HepG2 (cell line): ENCODE measurements around the gene FNIP2. TPM values are rescaled to one million over a fixed set of nuclear protein-coding genes. Genes with fewer than 3 reads are reported as not detected.

ENCODE experiments used
- AGO2 ChIP-seq: fragments of 200-400 bp; formaldehyde crosslinking; optimal IDR thresholded peaks from 2 replicates; pipeline ENCODE3; 2017; ENCODE audit warnings: mild to moderate bottlenecking, low read depth, low read length, moderate library complexity
- ARID2 ChIP-seq: sonication (generic); formaldehyde crosslinking; IDR thresholded peaks from 2 replicates; pipeline ENCODE4 v1.8.1; 2022; ENCODE audit warnings: mild to moderate bottlenecking, missing genetic modification reagents, borderline replicate concordance
- EEA1 ChIP-seq: sonication (generic); formaldehyde crosslinking; IDR thresholded peaks from 2 replicates; pipeline ENCODE4 v1.5.1; 2020; ENCODE audit warnings: mild to moderate bottlenecking, missing genetic modification reagents, borderline replicate concordance
- ELF3 ChIP-seq: IDR thresholded peaks from 2 replicates; pipeline ENCODE4 v1.6.1; 2016; ENCODE audit warnings: missing genetic modification reagents, missing compliant biosample characterization
- JARID2 ChIP-seq: sonication (generic); formaldehyde crosslinking; IDR thresholded peaks from 2 replicates; pipeline ENCODE4 v1.8.1; 2023; ENCODE audit warnings: missing genetic modification reagents, inconsistent platforms; ENCODE audit not compliant: insufficient replicate concordance
- KLF16 ChIP-seq, 2 experiments: sonication (generic) in 1 of 2; formaldehyde crosslinking in 1 of 2; IDR thresholded peaks; 2 replicates each; pipeline versions ENCODE4 v1.6.1 to v1.8.0; 2016 to 2023; ENCODE audit warnings: missing genetic modification reagents in 2 of 2, missing compliant biosample characterization in 1 of 2
- MEIS2 ChIP-seq: sonication (generic); formaldehyde crosslinking; IDR thresholded peaks from 2 replicates; pipeline ENCODE4 v1.9.0; 2021; ENCODE audit warnings: mild to moderate bottlenecking, missing genetic modification reagents
- NFIC ChIP-seq: IDR thresholded peaks from 2 replicates; pipeline ENCODE4 v1.6.1; 2012; ENCODE audit warnings: mild to moderate bottlenecking, low read length, inconsistent platforms
- YEATS2 ChIP-seq: sonication (generic); formaldehyde crosslinking; IDR thresholded peaks from 2 replicates; pipeline ENCODE4 v1.4.0; 2020; ENCODE audit warnings: missing genetic modification reagents, borderline replicate concordance
- ZNF143 ChIP-seq: sonication (generic); formaldehyde crosslinking; IDR thresholded peaks from 2 replicates; pipeline ENCODE4 v1.4.0; 2020; ENCODE audit warnings: missing genetic modification reagents
- ZNF264 ChIP-seq: sonication (generic); formaldehyde crosslinking; IDR thresholded peaks from 2 replicates; pipeline ENCODE4 v1.4.0; 2020; ENCODE audit warnings: missing genetic modification reagents
- ZNF451 ChIP-seq: sonication (generic); formaldehyde crosslinking; IDR thresholded peaks from 2 replicates; pipeline ENCODE4 v1.5.0; 2020; ENCODE audit warnings: mild to moderate bottlenecking, missing genetic modification reagents
- ZNF460 ChIP-seq: sonication (generic); formaldehyde crosslinking; IDR thresholded peaks from 2 replicates; pipeline ENCODE4 v1.5.1; 2020; ENCODE audit warnings: missing genetic modification reagents, mild to moderate bottlenecking, borderline replicate concordance
- ZNF652 ChIP-seq: IDR thresholded peaks from 2 replicates; pipeline ENCODE4 v1.6.1; 2016; ENCODE audit warnings: low read depth, borderline replicate concordance
- ZNF773 ChIP-seq: sonication (generic); formaldehyde crosslinking; IDR thresholded peaks from 2 replicates; pipeline ENCODE4 v1.4.0; 2020; ENCODE audit warnings: missing genetic modification reagents, borderline replicate concordance
- ZZZ3 ChIP-seq: sonication (generic); formaldehyde crosslinking; IDR thresholded peaks from 2 replicates; pipeline ENCODE4 v1.4.0; 2020; ENCODE audit warnings: missing genetic modification reagents, mild to moderate bottlenecking, borderline replicate concordance
- polyA plus RNA-seq, 8 experiments: library from polyadenylated mRNA; depleted of rRNA in 3 of 8; stranded (reverse) in 7 of 8; unstranded in 1 of 8; fragments of >200 nt; fragmentation: Illumina TruSeq in 4 of 8; extraction: Trizol in 4 of 8; gene quantifications; 2 replicates each; pipeline versions ENCODE4 v1.2.1 to v1.2.3, GENCODE V29; 2011 to 2016; ENCODE audit warnings: low read depth in 4 of 8, missing spikeins in 1 of 8, mixed read lengths in 1 of 8; ENCODE audit not compliant: insufficient read depth in 1 of 8
- total RNA-seq, 5 experiments: library from RNA; depleted of rRNA; stranded (reverse); fragments of >200 nt; fragmentation: Illumina TruSeq; extraction: Trizol; gene quantifications; 2 replicates each; pipeline ENCODE4 v1.2.3, GENCODE V29; 2016; ENCODE audit warnings: low read depth in 1 of 5
- TF ChIP-seq, protein P1 (sequence below): sonication (generic); formaldehyde crosslinking; IDR thresholded peaks from 2 replicates; pipeline ENCODE4 v1.8.1; 2022; ENCODE audit warnings: mild to moderate bottlenecking, missing genetic modification reagents
- TF ChIP-seq, protein P2 (sequence below): sonication (generic); formaldehyde crosslinking; IDR thresholded peaks from 2 replicates; pipeline ENCODE4 v1.4.0; 2020; ENCODE audit warnings: missing genetic modification reagents, borderline replicate concordance
- TF ChIP-seq, protein P3 (sequence below): sonication (generic); formaldehyde crosslinking; IDR thresholded peaks from 2 replicates; pipeline ENCODE4 v1.4.0; 2020; ENCODE audit warnings: mild to moderate bottlenecking, missing genetic modification reagents
- TF ChIP-seq, protein P4 (sequence below): sonication (generic); formaldehyde crosslinking; IDR thresholded peaks from 2 replicates; pipeline ENCODE4 v1.8.0; 2022; ENCODE audit warnings: missing genetic modification reagents, low read depth, mild to moderate bottlenecking, borderline replicate concordance

The FNIP2 gene
- total and polyA plus RNA-seq, 2 of the 13 experiments (the other 11 are each of a cell fraction or from before 2014, with no cell fraction given): 15.5 to 21.0 TPM

DNA sequence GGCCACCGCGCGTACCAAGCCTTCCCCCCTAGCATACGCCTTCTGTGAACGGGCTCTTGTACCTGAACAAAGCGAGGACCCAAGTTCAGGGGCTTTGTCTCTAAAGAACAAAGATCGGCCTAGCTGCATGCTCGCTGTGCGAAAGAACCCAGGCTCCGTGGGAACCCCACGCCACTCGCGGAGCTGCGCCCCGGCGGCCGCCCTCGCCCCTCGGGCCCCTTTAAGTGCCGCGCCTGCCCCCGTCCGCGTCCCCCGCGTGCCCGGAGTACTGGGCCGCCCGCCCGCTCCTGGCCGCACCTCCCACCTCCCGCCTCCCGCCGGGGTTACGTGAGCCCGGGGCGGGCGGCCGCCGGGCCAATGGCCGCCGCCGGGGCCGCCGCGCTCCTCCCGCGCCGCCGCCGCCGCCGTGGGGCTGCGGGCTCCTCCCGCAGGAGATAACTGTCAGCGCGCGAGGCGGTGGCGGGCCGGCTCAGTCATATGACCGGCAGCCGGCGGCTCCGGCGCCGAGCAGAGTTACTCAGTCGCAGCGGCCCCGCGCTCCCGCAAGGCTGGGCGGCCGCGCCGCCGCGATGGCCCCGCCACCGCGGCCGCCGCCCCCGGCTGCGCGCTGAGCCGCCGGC is at the start of gene FNIP2 (continued):
- no peak for TF ChIP-seq ZNF460 (CRISPR knock-in tag)
- TF ChIP-seq, protein P1, sequence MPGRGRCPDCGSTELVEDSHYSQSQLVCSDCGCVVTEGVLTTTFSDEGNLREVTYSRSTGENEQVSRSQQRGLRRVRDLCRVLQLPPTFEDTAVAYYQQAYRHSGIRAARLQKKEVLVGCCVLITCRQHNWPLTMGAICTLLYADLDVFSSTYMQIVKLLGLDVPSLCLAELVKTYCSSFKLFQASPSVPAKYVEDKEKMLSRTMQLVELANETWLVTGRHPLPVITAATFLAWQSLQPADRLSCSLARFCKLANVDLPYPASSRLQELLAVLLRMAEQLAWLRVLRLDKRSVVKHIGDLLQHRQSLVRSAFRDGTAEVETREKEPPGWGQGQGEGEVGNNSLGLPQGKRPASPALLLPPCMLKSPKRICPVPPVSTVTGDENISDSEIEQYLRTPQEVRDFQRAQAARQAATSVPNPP (CRISPR knock-in tag): no peak
- no peak for TF ChIP-seq ZZZ3 (CRISPR knock-in tag)
- TF ChIP-seq, protein P2, sequence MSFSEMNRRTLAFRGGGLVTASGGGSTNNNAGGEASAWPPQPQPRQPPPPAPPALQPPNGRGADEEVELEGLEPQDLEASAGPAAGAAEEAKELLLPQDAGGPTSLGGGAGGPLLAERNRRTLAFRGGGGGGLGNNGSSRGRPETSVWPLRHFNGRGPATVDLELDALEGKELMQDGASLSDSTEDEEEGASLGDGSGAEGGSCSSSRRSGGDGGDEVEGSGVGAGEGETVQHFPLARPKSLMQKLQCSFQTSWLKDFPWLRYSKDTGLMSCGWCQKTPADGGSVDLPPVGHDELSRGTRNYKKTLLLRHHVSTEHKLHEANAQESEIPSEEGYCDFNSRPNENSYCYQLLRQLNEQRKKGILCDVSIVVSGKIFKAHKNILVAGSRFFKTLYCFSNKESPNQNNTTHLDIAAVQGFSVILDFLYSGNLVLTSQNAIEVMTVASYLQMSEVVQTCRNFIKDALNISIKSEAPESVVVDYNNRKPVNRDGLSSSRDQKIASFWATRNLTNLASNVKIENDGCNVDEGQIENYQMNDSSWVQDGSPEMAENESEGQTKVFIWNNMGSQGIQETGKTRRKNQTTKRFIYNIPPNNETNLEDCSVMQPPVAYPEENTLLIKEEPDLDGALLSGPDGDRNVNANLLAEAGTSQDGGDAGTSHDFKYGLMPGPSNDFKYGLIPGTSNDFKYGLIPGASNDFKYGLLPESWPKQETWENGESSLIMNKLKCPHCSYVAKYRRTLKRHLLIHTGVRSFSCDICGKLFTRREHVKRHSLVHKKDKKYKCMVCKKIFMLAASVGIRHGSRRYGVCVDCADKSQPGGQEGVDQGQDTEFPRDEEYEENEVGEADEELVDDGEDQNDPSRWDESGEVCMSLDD (CRISPR knock-in tag): no peak
- peak; percentile 40; the same call in 1 of the 2 replicates for TF ChIP-seq ELF3 (CRISPR knock-in tag)
- TF ChIP-seq KLF16 (CRISPR knock-in tag; IDR thresholded peaks at IDR 0.05): no peak; a peak in 1 of 4 replicates
- no peak for TF ChIP-seq NFIC
- TF ChIP-seq EEA1 (CRISPR knock-in tag): no peak
- TF ChIP-seq, protein P3, sequence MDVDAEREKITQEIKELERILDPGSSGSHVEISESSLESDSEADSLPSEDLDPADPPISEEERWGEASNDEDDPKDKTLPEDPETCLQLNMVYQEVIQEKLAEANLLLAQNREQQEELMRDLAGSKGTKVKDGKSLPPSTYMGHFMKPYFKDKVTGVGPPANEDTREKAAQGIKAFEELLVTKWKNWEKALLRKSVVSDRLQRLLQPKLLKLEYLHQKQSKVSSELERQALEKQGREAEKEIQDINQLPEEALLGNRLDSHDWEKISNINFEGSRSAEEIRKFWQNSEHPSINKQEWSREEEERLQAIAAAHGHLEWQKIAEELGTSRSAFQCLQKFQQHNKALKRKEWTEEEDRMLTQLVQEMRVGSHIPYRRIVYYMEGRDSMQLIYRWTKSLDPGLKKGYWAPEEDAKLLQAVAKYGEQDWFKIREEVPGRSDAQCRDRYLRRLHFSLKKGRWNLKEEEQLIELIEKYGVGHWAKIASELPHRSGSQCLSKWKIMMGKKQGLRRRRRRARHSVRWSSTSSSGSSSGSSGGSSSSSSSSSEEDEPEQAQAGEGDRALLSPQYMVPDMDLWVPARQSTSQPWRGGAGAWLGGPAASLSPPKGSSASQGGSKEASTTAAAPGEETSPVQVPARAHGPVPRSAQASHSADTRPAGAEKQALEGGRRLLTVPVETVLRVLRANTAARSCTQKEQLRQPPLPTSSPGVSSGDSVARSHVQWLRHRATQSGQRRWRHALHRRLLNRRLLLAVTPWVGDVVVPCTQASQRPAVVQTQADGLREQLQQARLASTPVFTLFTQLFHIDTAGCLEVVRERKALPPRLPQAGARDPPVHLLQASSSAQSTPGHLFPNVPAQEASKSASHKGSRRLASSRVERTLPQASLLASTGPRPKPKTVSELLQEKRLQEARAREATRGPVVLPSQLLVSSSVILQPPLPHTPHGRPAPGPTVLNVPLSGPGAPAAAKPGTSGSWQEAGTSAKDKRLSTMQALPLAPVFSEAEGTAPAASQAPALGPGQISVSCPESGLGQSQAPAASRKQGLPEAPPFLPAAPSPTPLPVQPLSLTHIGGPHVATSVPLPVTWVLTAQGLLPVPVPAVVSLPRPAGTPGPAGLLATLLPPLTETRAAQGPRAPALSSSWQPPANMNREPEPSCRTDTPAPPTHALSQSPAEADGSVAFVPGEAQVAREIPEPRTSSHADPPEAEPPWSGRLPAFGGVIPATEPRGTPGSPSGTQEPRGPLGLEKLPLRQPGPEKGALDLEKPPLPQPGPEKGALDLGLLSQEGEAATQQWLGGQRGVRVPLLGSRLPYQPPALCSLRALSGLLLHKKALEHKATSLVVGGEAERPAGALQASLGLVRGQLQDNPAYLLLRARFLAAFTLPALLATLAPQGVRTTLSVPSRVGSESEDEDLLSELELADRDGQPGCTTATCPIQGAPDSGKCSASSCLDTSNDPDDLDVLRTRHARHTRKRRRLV (CRISPR knock-in tag): no peak
- no peak for TF ChIP-seq ZNF143 (CRISPR knock-in tag)
- TF ChIP-seq MEIS2: peak; percentile 53; the same call in 1 of the 2 replicates
- no peak for TF ChIP-seq YEATS2
- no peak; the same call in 1 of the 2 replicates for TF ChIP-seq ZNF451 (CRISPR knock-in tag)
- no peak for TF ChIP-seq ZNF652 (CRISPR knock-in tag)
- no peak for TF ChIP-seq JARID2 (CRISPR knock-in tag)
- TF ChIP-seq ARID2 (CRISPR knock-in tag): no peak
- no peak for TF ChIP-seq ZNF264 (CRISPR knock-in tag)
- TF ChIP-seq, protein P4, sequence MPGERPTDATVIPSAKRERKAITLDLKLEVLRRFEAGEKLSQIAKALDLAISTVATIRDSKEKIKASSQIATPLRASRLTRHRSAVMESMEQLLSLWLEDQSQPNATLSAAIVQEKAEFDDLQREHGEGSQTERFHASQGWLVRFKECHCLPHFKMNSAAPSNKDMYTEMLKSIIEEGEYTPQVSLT (CRISPR knock-in tag): no peak
- no peak for TF ChIP-seq AGO2
- no peak; the same call in 1 of the 2 replicates for TF ChIP-seq ZNF773 (CRISPR knock-in tag)
